H9 (cell line): ENCODE measurements around the gene SHH. TPM values are rescaled to one million over a fixed set of nuclear protein-coding genes. Genes with fewer than 3 reads are reported as not detected.

ENCODE experiments used
- DNase-seq: peaks from one replicate; pipeline ENCODE4 v3.0.0-alpha.2; 2017
- H2AFZ ChIP-seq: one replicate; pipeline ENCODE4 v1.6.1; 2013; ENCODE audit warnings: mild to moderate bottlenecking, low read length, control low read depth, moderate library complexity
- H2AK5ac ChIP-seq: 2 replicates; pipeline ENCODE4 v1.6.1; 2013; ENCODE audit warnings: low read length, control low read depth, mixed read lengths; ENCODE audit not compliant: insufficient read length
- H2BK120ac ChIP-seq: one replicate; pipeline ENCODE4 v1.6.1; 2013; ENCODE audit warnings: low read depth, mild to moderate bottlenecking, low read length, control low read depth, inconsistent platforms; ENCODE audit not compliant: poor library complexity, severe bottlenecking
- H2BK12ac ChIP-seq: 2 replicates; pipeline ENCODE4 v1.6.1; 2013; ENCODE audit warnings: low read length, control low read depth, mixed read lengths, low read depth; ENCODE audit not compliant: insufficient read length
- H2BK15ac ChIP-seq: 2 replicates; pipeline ENCODE4 v1.6.1; 2013; ENCODE audit warnings: low read depth, low read length, control low read depth
- H2BK20ac ChIP-seq: one replicate; pipeline ENCODE4 v1.6.1; 2013; ENCODE audit warnings: low read depth, mild to moderate bottlenecking, low read length, control low read depth, inconsistent platforms; ENCODE audit not compliant: poor library complexity, severe bottlenecking
- H2BK5ac ChIP-seq: 2 replicates; pipeline ENCODE4 v1.6.1; 2013; ENCODE audit warnings: low read length, control low read depth, mixed read lengths; ENCODE audit not compliant: insufficient read length
- H3K14ac ChIP-seq: 2 replicates; pipeline ENCODE4 v1.6.1; 2013; ENCODE audit warnings: low read length, control low read depth; ENCODE audit not compliant: insufficient read depth
- H3K18ac ChIP-seq: 2 replicates; pipeline ENCODE4 v1.6.1; 2013; ENCODE audit warnings: low read depth, mild to moderate bottlenecking, mixed read lengths, low read length, control low read depth; ENCODE audit not compliant: insufficient read length
- H3K23ac ChIP-seq: 2 replicates; pipeline ENCODE4 v1.6.1; 2013; ENCODE audit warnings: low read length, control low read depth, mixed read lengths, low read depth; ENCODE audit not compliant: insufficient read length
- H3K23me2 ChIP-seq: 2 replicates; pipeline ENCODE4 v1.6.1; 2013; ENCODE audit warnings: low read depth, mild to moderate bottlenecking, mixed read lengths, low read length, control low read depth; ENCODE audit not compliant: insufficient read length, poor library complexity, severe bottlenecking
- H3K27ac ChIP-seq: 2 replicates; pipeline ENCODE4 v1.5.1; 2013; ENCODE audit warnings: low read length, control low read depth, mixed read lengths, low read depth; ENCODE audit not compliant: insufficient read length
- H3K27me3 ChIP-seq: 2 replicates; pipeline ENCODE4 v1.6.1; 2013; ENCODE audit warnings: low read length, control low read depth, inconsistent platforms; ENCODE audit not compliant: insufficient read depth
- H3K4ac ChIP-seq: 2 replicates; pipeline ENCODE4 v1.6.1; 2013; ENCODE audit warnings: low read depth, mild to moderate bottlenecking, control low read depth, inconsistent platforms, low read length, moderate library complexity
- H3K4me1 ChIP-seq: 2 replicates; pipeline ENCODE4 v1.6.1; 2013; ENCODE audit warnings: low read length, control low read depth, inconsistent platforms; ENCODE audit not compliant: insufficient read depth
- H3K4me2 ChIP-seq: 2 replicates; pipeline ENCODE4 v1.6.1; 2013; ENCODE audit warnings: low read length, control low read depth, mixed read lengths; ENCODE audit not compliant: insufficient read length, insufficient read depth
- H3K56ac ChIP-seq: 2 replicates; pipeline ENCODE4 v1.6.1; 2013; ENCODE audit warnings: low read depth, mild to moderate bottlenecking, mixed read lengths, low read length, control low read depth; ENCODE audit not compliant: insufficient read length
- H3K79me1 ChIP-seq: 2 replicates; pipeline ENCODE4 v1.6.1; 2013; ENCODE audit warnings: low read depth, mild to moderate bottlenecking, moderate library complexity, low read length, control low read depth, inconsistent platforms; ENCODE audit not compliant: insufficient read depth, poor library complexity, severe bottlenecking
- H3K79me2 ChIP-seq: 2 replicates; pipeline ENCODE4 v1.6.1; 2013; ENCODE audit warnings: low read length, control low read depth, inconsistent platforms; ENCODE audit not compliant: insufficient read depth
- H3K9ac ChIP-seq: 2 replicates; pipeline ENCODE4 v1.6.1; 2013; ENCODE audit warnings: low read length, control low read depth, mixed read lengths; ENCODE audit not compliant: insufficient read length; ENCODE audit errors: extremely low read depth
- H3K9me3 ChIP-seq: one replicate; pipeline ENCODE4 v1.6.1; 2013; ENCODE audit warnings: low read depth, low read length, inconsistent platforms; ENCODE audit not compliant: control insufficient read depth
- H3T11ph ChIP-seq: one replicate; pipeline ENCODE4 v1.6.1; 2013; ENCODE audit warnings: mild to moderate bottlenecking, low read length, control low read depth, inconsistent platforms
- H4K20me1 ChIP-seq: one replicate; pipeline ENCODE4 v1.6.1; 2013; ENCODE audit not compliant: control insufficient read depth, insufficient read length, insufficient read depth
- H4K5ac ChIP-seq: 2 replicates; pipeline ENCODE4 v1.6.1; 2013; ENCODE audit warnings: low read depth, mild to moderate bottlenecking, mixed read lengths, low read length, control low read depth; ENCODE audit not compliant: insufficient read length
- H4K8ac ChIP-seq: replicated peaks from 2 replicates; pipeline ENCODE4 v1.6.1; 2013; ENCODE audit warnings: low read length, control low read depth, mixed read lengths, low read depth; ENCODE audit not compliant: insufficient read length
- H4K91ac ChIP-seq: 2 replicates; pipeline ENCODE4 v1.6.1; 2013; ENCODE audit warnings: low read depth, mild to moderate bottlenecking, moderate library complexity, mixed read lengths, low read length, control low read depth; ENCODE audit not compliant: insufficient read length
- H3K27ac Mint-ChIP-seq, 3 experiments: 2 replicates in 2 of 3; 3 replicates in 1 of 3; pipeline ENCODE4 v1.8.0; 2020 to 2021; ENCODE audit warnings: mixed read lengths in 3 of 3, mild to moderate bottlenecking in 1 of 3, moderate library complexity in 1 of 3
- H3K27me3 Mint-ChIP-seq: 2 replicates; pipeline ENCODE4 v1.8.0; 2021; ENCODE audit warnings: low read depth, mild to moderate bottlenecking, moderate library complexity, mixed read lengths
- H3K36me3 Mint-ChIP-seq, 3 experiments: 2 replicates in 2 of 3; 3 replicates in 1 of 3; pipeline ENCODE4 v1.8.0; 2020 to 2021; ENCODE audit warnings: low read depth in 3 of 3, mixed read lengths in 3 of 3; ENCODE audit not compliant: insufficient read depth in 1 of 3
- H3K4me1 Mint-ChIP-seq, 2 experiments: 2 replicates each; pipeline ENCODE4 v1.8.0; 2020; ENCODE audit warnings: mixed read lengths in 2 of 2
- H3K4me3 Mint-ChIP-seq, 2 experiments: 2 replicates in 1 of 2; 3 replicates in 1 of 2; pipeline ENCODE4 v1.8.0; 2020 to 2021; ENCODE audit warnings: mild to moderate bottlenecking in 2 of 2, mixed read lengths in 2 of 2, moderate library complexity in 1 of 2
- H3K9me3 Mint-ChIP-seq, 2 experiments: 2 replicates in 1 of 2; 3 replicates in 1 of 2; pipeline ENCODE4 v1.8.0; 2020; ENCODE audit warnings: mild to moderate bottlenecking in 2 of 2, mixed read lengths in 2 of 2, moderate library complexity in 1 of 2
- WGBS: extraction: QIAGEN DNeasy Blood & Tissue Kit; methylation state at CpG from one replicate; pipeline ENCODE4 v1.1.7; 2013; ENCODE audit warnings: missing lambda C conversion rate, low lambda C conversion rate, mixed read lengths; ENCODE audit not compliant: insufficient read length; ENCODE audit errors: extremely low coverage; 5-methylcytosine and 5-hydroxymethylcytosine counted together
- total RNA-seq: library from RNA; stranded (reverse); gene quantifications from 2 replicates; pipeline ENCODE4 v1.2.1, GENCODE V29; 2021
- TF ChIP-seq, protein P1 (sequence below): fragments of 200-600 bp; sonication (generic); conservative IDR thresholded peaks from 3 replicates; pipeline ENCODE4 v1.8.0; 2021; ENCODE audit warnings: antibody characterized with exemption, mild to moderate bottlenecking

The SHH gene
- total RNA-seq, 1 experiment from 2014 or later, result 0.07 TPM

DNA sequence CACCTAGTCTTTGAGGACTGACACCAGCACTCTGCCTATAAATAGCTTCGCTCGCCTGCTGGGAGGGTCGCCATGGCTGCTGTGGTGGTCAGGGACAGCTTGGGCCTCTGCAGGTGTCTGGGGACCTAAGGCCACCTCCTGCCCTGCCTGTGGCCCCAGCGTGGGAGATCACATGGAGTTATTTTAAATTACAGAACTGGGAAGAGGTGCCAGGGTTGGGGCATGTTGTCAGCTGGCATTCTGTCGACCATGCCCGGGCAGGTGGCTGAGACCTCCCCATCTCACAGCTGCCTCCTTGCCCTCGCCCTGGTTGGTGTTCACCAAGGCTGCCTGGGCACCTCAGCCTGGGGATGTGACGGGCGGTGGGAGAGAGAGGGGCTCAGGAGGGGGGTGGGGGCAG lies 18.1 kb downstream of the SHH start:
- no peak overlapping the region for H2BK15ac ChIP-seq
- Mint-ChIP-seq H3K36me3 (peaks cover 0 to 2% (median 0%) of the 10 kb centered on the region in 3 experiments; a peak in 1 of 7 replicates), H3K27ac (no peak overlapping the region), H3K4me3 (no peak overlapping the region), H3K9me3 (peaks cover 0 to 7% of the 10 kb centered on the region in 2 experiments; a peak in 3 of 5 replicates), H3K4me1 (no peaks in the 10 kb centered on the region), H3K27me3 (peaks cover 48% of the 10 kb centered on the region)
- no peaks in the 10 kb centered on the region for H4K20me1 ChIP-seq
- no peak overlapping the region for H2BK12ac ChIP-seq
- H3K9me3 ChIP-seq, result no peaks in the 10 kb centered on the region
- no peak overlapping the region for H3T11ph ChIP-seq
- H4K5ac ChIP-seq, result no peak overlapping the region
- DNase-seq, result no peak
- H2AFZ ChIP-seq, result no peak overlapping the region
- H3K27ac ChIP-seq, result no peak overlapping the region
- H3K79me1 ChIP-seq, result no peaks in the 10 kb centered on the region
- no CpG with 5 or more reads among the region's 9 CpGs for WGBS
- no peak overlapping the region for H2AK5ac ChIP-seq
- H3K79me2 ChIP-seq, result no peaks in the 10 kb centered on the region
- no peak overlapping the region for H3K56ac ChIP-seq
- no peak overlapping the region for H3K23ac ChIP-seq
- H3K23me2 ChIP-seq, result peaks cover 3% of the 10 kb centered on the region
- no peaks in the 10 kb centered on the region; the same call in 1 of the 2 replicates for H3K27me3 ChIP-seq
- H4K91ac ChIP-seq, result no peak overlapping the region
- H2BK20ac ChIP-seq, result no peak overlapping the region
- H3K9ac ChIP-seq, result no peak overlapping the region
- no peak overlapping the region for H3K4me2 ChIP-seq
- H3K4me1 ChIP-seq, result no peaks in the 10 kb centered on the region
- no peak overlapping the region for H3K18ac ChIP-seq
- H2BK120ac ChIP-seq, result no peak overlapping the region
- no peak overlapping the region for H2BK5ac ChIP-seq
- H3K14ac ChIP-seq, result no peak overlapping the region
- TF ChIP-seq, protein P1, sequence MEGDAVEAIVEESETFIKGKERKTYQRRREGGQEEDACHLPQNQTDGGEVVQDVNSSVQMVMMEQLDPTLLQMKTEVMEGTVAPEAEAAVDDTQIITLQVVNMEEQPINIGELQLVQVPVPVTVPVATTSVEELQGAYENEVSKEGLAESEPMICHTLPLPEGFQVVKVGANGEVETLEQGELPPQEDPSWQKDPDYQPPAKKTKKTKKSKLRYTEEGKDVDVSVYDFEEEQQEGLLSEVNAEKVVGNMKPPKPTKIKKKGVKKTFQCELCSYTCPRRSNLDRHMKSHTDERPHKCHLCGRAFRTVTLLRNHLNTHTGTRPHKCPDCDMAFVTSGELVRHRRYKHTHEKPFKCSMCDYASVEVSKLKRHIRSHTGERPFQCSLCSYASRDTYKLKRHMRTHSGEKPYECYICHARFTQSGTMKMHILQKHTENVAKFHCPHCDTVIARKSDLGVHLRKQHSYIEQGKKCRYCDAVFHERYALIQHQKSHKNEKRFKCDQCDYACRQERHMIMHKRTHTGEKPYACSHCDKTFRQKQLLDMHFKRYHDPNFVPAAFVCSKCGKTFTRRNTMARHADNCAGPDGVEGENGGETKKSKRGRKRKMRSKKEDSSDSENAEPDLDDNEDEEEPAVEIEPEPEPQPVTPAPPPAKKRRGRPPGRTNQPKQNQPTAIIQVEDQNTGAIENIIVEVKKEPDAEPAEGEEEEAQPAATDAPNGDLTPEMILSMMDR, result no peak
- no peak overlapping the region for H4K8ac ChIP-seq
- H3K4ac ChIP-seq, result no peak overlapping the region
